ENCODE results near the gene CAMTA1. TPM values are rescaled to one million over a fixed set of nuclear protein-coding genes. Genes with fewer than 3 reads are reported as not detected.

Gene CAMTA1
- total and polyA plus RNA-seq, 4 donors, result 18.0 to 93.5 (median 35.8) TPM

GRCh38 chr1:7430047-7430608 lies 644.9 kb downstream of the CAMTA1 start (continued):
- TF ChIP-seq REST (IDR thresholded peaks at IDR 0.05), result no peak
- TF ChIP-seq YY1 (IDR thresholded peaks at IDR 0.05), result no peak
- no peak for TF ChIP-seq EGR1 (IDR thresholded peaks at IDR 0.05; ENCODE audit: low read depth in 2 of 2)
- TF ChIP-seq HNF4G (IDR thresholded peaks at IDR 0.05), result no peak
- TF ChIP-seq JUND (IDR thresholded peaks at IDR 0.05), result no peak
- no peak for TF ChIP-seq RXRA (IDR thresholded peaks at IDR 0.05)

GRCh38 chr1:7430691-7431090 lies 645.4 kb downstream of the CAMTA1 start:
- Histone ChIP-seq H3K4me1 (ENCODE audit: control insufficient read depth in 4 of 4, insufficient read depth in 4 of 4, low read length in 3 of 4) (no peaks in the 10 kb centered on the region), H3K36me3 (ENCODE audit: control insufficient read depth in 4 of 4, insufficient read depth in 3 of 4, low read depth in 1 of 4, low read length in 3 of 4) (no peaks in the 10 kb centered on the region), H3K27me3 (ENCODE audit: control insufficient read depth in 4 of 4, insufficient read depth in 4 of 4, low read length in 3 of 4) (no peaks in the 10 kb centered on the region), H3K9me3 (ENCODE audit: control insufficient read depth in 4 of 4, low read length in 3 of 4) (peaks cover 0 to 3% (median 1%) of the 10 kb centered on the region in 4 donors), H3K27ac (ENCODE audit: low read depth in 1 of 2, low read length in 2 of 2) (no peak overlapping the region), H3K9ac (ENCODE audit: low read depth in 1 of 2, low read length in 2 of 2) (no peak overlapping the region), H3K4me3 (ENCODE audit: low read depth in 1 of 3, low read length in 3 of 3) (no peak overlapping the region)
- DNase-seq (ENCODE audit: low spot score), result no peak
- 84% methylated on average over 1 of the region's 1 CpG for WGBS
- TF ChIP-seq HNF4G (IDR thresholded peaks at IDR 0.05) (no peak), REST (IDR thresholded peaks at IDR 0.05) (no peak), ATF3 (IDR thresholded peaks at IDR 0.05) (no peak), EGR1 (IDR thresholded peaks at IDR 0.05; ENCODE audit: low read depth in 2 of 2) (no peak), YY1 (IDR thresholded peaks at IDR 0.05) (no peak), CTCF (IDR thresholded peaks at IDR 0.05; ENCODE audit: low read depth, low read length, missing input control) (no peak), JUND (IDR thresholded peaks at IDR 0.05) (no peak), RXRA (IDR thresholded peaks at IDR 0.05) (no peak), FOXA2 (IDR thresholded peaks at IDR 0.05) (no peak), NR2F2 (IDR thresholded peaks at IDR 0.05) (no peak), MAX (IDR thresholded peaks at IDR 0.05) (no peak), GABPA (IDR thresholded peaks at IDR 0.05 in 1 of 2, conservative IDR thresholded peaks at IDR 0.05 in 1 of 2) (no peak)

Measured in liver (tissue), 9 donors.